C4-2B (cell line): Measurements from ENCODE around the gene FOXL1.

Source experiments
- ZFX ChIP-seq: fragments of 450-650 bp; IDR thresholded peaks from 2 replicates; pipeline ENCODE4 v1.6.1; 2017
- TF ChIP-seq, protein P1 (sequence below): fragments of 450-650 bp; conservative IDR thresholded peaks from 2 replicates; pipeline ENCODE4 v1.5.1; 2017; ENCODE audit warnings: mild to moderate bottlenecking

DNA sequence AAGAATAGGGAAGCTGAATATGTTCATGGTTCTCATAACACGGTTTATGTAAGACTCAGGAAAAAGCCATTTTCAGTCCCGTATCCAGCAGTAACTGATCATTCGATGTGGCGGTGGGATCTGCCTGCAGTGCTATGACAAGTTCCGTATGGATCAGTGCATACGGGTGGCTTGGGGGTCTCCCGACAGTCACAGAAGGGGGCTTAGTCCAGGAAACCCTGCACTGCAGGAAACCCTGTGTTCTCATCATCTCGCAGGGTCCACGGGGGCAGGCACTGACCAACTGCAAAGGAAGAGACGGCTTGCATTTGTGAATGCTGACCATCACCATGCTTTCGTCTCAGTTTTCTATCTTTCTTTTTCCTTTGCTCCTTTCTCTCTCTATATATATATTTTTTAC is 31.1 kb upstream of the FOXL1 start:
- TF ChIP-seq ZFX = no peak
- TF ChIP-seq, protein P1, sequence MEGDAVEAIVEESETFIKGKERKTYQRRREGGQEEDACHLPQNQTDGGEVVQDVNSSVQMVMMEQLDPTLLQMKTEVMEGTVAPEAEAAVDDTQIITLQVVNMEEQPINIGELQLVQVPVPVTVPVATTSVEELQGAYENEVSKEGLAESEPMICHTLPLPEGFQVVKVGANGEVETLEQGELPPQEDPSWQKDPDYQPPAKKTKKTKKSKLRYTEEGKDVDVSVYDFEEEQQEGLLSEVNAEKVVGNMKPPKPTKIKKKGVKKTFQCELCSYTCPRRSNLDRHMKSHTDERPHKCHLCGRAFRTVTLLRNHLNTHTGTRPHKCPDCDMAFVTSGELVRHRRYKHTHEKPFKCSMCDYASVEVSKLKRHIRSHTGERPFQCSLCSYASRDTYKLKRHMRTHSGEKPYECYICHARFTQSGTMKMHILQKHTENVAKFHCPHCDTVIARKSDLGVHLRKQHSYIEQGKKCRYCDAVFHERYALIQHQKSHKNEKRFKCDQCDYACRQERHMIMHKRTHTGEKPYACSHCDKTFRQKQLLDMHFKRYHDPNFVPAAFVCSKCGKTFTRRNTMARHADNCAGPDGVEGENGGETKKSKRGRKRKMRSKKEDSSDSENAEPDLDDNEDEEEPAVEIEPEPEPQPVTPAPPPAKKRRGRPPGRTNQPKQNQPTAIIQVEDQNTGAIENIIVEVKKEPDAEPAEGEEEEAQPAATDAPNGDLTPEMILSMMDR = no peak
